Right atrium auricular region (tissue), 2 donors: Measurements from ENCODE around the gene GJB5. TPM values are rescaled to one million over a fixed set of nuclear protein-coding genes. Genes with fewer than 3 reads are reported as not detected.

Experiments
- DNase-seq: peaks from one replicate; pipeline ENCODE4 v3.0.0-alpha.2; 2019; ENCODE audit warnings: low spot score
- H3K27ac ChIP-seq, 2 donors: fragments of 200-600 bp; sonication (generic); 1 replicate in 1 of 2; 2 replicates in 1 of 2; pipeline ENCODE4 v1.5.1; 2016 to 2019
- H3K27me3 ChIP-seq, 2 donors: fragments of 200-600 bp; sonication (generic); one replicate each; pipeline versions ENCODE4 v1.5.1 to v1.6.0; 2017 to 2019
- H3K36me3 ChIP-seq: fragments of 200-600 bp; sonication (generic); one replicate; pipeline ENCODE4 v1.5.1; 2016
- H3K4me1 ChIP-seq, 2 donors: fragments of 200-600 bp; sonication (generic); one replicate each; pipeline versions ENCODE4 v1.5.1 to v1.6.0; 2017 to 2019
- H3K4me3 ChIP-seq, 2 donors: fragments of 200-600 bp; sonication (generic); 1 replicate in 1 of 2; 2 replicates in 1 of 2; pipeline ENCODE4 v1.5.1; 2017 to 2019; ENCODE audit warnings: mild to moderate bottlenecking in 1 of 2, moderate library complexity in 1 of 2
- H3K9me3 ChIP-seq, 2 donors: fragments of 200-600 bp; sonication (generic); one replicate each; pipeline ENCODE4 v1.5.1; 2019
- total RNA-seq, 2 donors: library from RNA; depleted of rRNA; stranded (reverse); fragments of >200 nt; gene quantifications; one replicate each; pipeline ENCODE4 v1.1.0, GENCODE V29; 2016
- TF ChIP-seq, protein P1 (sequence below), 2 donors: fragments of 200-600 bp; sonication (generic); IDR thresholded peaks; one replicate each; pipeline ENCODE4 v1.5.1; 2019; ENCODE audit warnings: antibody characterized with exemption in 2 of 2

GJB5 gene
- total RNA-seq, 2 donors from 2014 or later, result not detected

DNA sequence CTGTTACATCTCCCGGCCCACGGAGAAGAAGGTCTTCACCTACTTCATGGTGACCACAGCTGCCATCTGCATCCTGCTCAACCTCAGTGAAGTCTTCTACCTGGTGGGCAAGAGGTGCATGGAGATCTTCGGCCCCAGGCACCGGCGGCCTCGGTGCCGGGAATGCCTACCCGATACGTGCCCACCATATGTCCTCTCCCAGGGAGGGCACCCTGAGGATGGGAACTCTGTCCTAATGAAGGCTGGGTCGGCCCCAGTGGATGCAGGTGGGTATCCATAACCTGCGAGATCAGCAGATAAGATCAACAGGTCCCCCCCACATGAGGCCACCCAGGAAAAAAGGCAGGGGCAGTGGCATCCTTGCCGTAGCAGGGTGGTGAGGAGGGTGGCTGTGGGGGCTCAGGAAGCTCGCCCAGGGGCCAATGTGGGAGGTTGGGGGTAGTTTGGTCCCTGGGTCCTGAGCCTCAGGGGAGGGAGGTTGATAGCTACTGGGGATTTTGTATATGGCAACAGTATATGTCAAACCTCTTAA is 7.0 kb downstream of the GJB5 start:
- no peak for DNase-seq
- Histone ChIP-seq H3K4me1 (no peaks in the 10 kb centered on the region), H3K4me3 (no peak overlapping the region), H3K27me3 (no peaks in the 10 kb centered on the region), H3K27ac (no peak overlapping the region), H3K9me3 (no peaks in the 10 kb centered on the region), H3K36me3 (no peaks in the 10 kb centered on the region)
- TF ChIP-seq, protein P1, sequence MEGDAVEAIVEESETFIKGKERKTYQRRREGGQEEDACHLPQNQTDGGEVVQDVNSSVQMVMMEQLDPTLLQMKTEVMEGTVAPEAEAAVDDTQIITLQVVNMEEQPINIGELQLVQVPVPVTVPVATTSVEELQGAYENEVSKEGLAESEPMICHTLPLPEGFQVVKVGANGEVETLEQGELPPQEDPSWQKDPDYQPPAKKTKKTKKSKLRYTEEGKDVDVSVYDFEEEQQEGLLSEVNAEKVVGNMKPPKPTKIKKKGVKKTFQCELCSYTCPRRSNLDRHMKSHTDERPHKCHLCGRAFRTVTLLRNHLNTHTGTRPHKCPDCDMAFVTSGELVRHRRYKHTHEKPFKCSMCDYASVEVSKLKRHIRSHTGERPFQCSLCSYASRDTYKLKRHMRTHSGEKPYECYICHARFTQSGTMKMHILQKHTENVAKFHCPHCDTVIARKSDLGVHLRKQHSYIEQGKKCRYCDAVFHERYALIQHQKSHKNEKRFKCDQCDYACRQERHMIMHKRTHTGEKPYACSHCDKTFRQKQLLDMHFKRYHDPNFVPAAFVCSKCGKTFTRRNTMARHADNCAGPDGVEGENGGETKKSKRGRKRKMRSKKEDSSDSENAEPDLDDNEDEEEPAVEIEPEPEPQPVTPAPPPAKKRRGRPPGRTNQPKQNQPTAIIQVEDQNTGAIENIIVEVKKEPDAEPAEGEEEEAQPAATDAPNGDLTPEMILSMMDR (IDR thresholded peaks at IDR 0.05), result no peak

DNA sequence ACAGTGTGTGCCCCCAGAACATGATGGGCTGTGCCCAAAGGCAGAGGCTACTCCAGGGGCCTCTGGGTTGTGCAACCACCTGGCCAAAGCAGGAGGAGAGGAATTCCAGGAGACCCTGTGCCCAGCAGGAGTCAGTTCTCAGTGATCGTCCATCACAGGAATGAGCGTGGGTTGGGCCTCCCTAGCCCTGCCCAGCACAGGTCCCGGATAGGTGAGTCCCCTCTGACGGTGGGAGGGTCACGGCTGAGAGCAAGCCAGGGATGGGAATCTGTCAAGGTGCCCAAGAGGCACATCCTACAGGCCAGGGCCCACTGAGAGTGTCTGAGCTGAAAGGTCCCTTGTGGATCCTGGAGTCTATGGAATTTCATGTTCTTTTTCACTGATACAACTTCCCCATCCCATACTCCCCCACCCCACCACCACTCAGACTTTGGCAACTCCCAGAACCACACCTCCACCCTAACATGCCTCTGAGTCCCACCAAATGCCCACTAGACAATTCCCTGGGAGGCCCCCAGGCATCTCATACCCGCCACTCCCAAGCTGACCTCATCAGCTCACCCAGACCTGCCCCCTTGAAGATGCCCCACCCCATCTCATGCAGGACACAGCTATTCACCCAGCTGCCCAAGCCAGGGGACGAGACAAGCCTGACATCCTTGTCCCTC is 7.8 kb downstream of the GJB5 start:
- TF ChIP-seq, protein P1 (IDR thresholded peaks at IDR 0.05), result no peak
- Histone ChIP-seq H3K27ac (no peak overlapping the region), H3K27me3 (no peaks in the 10 kb centered on the region), H3K9me3 (no peaks in the 10 kb centered on the region), H3K36me3 (no peaks in the 10 kb centered on the region), H3K4me3 (no peak overlapping the region), H3K4me1 (no peaks in the 10 kb centered on the region)
- no peak for DNase-seq

DNA sequence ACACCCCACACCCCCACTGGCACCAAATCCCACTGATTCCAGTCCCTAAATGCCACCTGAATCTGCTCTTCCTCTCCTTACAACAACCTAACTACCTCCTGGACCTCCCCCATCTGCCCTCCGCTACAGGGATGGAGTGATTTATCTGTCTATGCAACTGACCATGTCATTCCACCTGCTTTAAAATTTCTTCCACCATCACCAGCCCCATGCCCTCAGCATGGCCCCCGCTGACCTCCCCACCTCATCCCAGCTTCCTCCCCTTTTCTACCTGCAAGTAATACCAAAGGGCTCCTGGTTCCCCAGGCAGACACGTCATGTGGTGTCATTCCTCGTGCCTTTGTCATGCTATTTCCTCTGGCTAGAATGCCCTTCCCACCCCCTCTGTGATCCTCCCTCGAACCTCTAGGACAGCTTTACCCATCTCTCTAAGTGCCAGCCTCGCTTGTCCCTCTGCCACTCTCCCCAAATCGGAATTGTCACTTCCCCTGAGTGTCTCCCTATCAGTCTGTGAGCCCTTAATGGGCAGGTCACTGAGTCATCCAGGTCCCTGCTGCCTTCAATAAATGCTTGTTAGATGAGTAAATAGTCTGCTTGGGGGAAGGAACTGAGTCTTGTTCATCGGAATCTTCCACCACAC is 8.4 kb downstream of the GJB5 start:
- H3K27ac ChIP-seq, result no peak overlapping the region
- H3K27me3 ChIP-seq, result no peaks in the 10 kb centered on the region
- H3K36me3 ChIP-seq, result no peaks in the 10 kb centered on the region
- H3K4me3 ChIP-seq, result no peak overlapping the region
- TF ChIP-seq, protein P1 (IDR thresholded peaks at IDR 0.05), result no peak
- H3K9me3 ChIP-seq, result no peaks in the 10 kb centered on the region
- H3K4me1 ChIP-seq, result no peaks in the 10 kb centered on the region
- DNase-seq, result no peak

DNA sequence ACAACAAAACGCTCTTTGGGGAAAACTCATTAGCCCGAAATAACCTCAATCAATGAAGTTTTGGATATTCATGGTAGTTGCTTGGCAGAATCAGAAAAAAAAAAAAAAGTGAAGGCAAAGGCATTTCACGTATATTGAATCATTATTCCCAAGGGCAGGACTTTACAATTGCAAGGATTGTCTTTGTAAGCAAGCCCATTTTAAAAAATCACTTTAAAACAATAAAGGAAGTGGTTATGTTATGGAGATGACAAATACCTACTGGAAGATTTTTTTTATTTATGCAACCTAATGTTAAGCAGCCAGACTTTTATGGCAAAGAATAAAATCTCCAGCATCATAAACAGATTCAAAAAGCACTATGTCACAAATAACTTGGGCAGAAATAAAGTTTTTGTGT is 14.0 kb downstream of the GJB5 start:
- Histone ChIP-seq H3K9me3 (no peaks in the 10 kb centered on the region), H3K27ac (no peak overlapping the region), H3K4me1 (no peaks in the 10 kb centered on the region), H3K36me3 (no peaks in the 10 kb centered on the region), H3K27me3 (no peaks in the 10 kb centered on the region), H3K4me3 (no peak overlapping the region)
- TF ChIP-seq, protein P1 (IDR thresholded peaks at IDR 0.05), result no peak
- no peak for DNase-seq

DNA sequence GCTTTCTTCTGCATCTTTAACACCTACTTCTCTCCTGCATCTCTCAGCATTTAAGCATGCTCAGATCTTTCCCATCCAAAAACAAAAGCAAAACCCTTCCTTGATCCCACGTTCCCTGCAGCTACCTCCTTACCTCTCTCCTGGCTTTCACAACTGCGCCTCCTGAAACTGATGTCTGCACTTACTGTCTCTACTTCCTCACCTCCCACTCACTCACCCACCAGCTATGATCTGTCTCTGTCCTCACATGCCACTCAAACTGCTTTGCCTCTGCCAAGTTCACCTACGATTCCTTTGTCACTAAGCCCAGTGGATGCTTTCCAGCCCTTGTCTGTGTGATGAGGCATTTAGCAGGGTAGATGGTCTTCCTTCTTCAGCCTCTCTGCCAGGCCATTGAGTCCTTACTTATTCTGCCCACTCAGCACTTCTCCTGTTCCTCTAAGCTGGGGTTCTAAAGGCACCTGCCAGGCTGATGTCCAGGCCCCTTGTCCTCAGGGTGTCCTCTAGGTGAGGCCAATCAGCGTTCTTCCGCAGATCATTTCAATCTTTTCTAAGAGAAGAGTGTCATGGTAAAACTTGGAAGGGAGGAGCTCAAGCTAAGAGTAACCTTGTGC is 16.2 kb downstream of the GJB5 start:
- Histone ChIP-seq H3K36me3 (no peaks in the 10 kb centered on the region), H3K27ac (no peak overlapping the region), H3K4me1 (no peaks in the 10 kb centered on the region), H3K4me3 (no peak overlapping the region), H3K27me3 (no peaks in the 10 kb centered on the region), H3K9me3 (no peaks in the 10 kb centered on the region)
- no peak for DNase-seq
- TF ChIP-seq, protein P1 (IDR thresholded peaks at IDR 0.05), result no peak
